ENCODE results near the gene ATP5ME. TPM values are rescaled to one million over a fixed set of nuclear protein-coding genes. Genes with fewer than 3 reads are reported as not detected.

Gene ATP5ME
- total RNA-seq, 2 donors from 2014 or later: 416 to 553 TPM

DNA sequence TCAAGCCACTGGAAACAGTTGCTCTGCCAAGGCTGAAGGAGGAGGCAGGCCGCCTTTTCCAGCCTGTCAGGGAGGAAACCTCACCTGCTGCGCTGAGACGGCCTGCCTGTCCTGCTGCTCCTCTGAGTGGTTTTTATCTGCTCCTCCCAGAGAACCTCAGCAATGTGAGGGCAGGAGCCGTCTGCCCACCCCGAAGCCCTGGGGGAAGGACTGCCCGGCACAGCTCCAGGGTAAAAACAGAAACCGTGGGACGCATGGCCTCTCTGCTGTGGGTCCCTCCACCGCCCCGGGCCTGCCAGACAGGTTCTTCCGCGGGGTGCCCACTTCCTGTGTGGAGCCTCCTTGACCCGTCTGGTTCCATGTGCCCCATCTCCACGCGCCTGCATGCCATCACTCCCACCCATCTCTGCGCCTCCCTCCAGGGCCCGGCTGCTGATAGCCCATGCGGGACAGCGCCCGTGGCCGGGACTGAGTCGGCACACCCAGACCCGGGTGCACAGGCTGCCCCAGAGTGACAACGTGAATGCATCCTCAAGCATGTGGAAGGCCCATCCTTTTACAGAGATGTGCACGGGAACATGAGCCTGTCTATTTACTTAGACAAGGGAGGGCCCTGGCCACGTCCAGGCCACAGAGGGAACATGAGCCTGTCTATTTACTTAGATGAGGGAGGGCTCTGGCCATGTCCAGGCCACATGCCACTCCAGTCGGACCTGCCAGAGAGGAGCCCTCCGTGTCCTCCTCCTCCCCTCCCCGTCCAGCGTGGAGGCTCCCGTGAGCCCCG is 18.9 kb upstream of the ATP5ME start:
- TF ChIP-seq, protein P1, sequence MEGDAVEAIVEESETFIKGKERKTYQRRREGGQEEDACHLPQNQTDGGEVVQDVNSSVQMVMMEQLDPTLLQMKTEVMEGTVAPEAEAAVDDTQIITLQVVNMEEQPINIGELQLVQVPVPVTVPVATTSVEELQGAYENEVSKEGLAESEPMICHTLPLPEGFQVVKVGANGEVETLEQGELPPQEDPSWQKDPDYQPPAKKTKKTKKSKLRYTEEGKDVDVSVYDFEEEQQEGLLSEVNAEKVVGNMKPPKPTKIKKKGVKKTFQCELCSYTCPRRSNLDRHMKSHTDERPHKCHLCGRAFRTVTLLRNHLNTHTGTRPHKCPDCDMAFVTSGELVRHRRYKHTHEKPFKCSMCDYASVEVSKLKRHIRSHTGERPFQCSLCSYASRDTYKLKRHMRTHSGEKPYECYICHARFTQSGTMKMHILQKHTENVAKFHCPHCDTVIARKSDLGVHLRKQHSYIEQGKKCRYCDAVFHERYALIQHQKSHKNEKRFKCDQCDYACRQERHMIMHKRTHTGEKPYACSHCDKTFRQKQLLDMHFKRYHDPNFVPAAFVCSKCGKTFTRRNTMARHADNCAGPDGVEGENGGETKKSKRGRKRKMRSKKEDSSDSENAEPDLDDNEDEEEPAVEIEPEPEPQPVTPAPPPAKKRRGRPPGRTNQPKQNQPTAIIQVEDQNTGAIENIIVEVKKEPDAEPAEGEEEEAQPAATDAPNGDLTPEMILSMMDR (IDR thresholded peaks at IDR 0.05): no peak
- intact Hi-C loops (cut with DNase I): no loop called here
- Histone ChIP-seq H3K4me3 (no peak overlapping the region), H3K4me1 (peaks cover 8% of the 10 kb centered on the region), H3K27me3 (no peaks in the 10 kb centered on the region), H3K9ac (ENCODE audit: low read depth in 2 of 2, low read length in 2 of 2) (no peak overlapping the region), H3K27ac (no peak overlapping the region), H3K36me3 (no peaks in the 10 kb centered on the region), H3K9me3 (no peaks in the 10 kb centered on the region)
- no peak for DNase-seq

DNA sequence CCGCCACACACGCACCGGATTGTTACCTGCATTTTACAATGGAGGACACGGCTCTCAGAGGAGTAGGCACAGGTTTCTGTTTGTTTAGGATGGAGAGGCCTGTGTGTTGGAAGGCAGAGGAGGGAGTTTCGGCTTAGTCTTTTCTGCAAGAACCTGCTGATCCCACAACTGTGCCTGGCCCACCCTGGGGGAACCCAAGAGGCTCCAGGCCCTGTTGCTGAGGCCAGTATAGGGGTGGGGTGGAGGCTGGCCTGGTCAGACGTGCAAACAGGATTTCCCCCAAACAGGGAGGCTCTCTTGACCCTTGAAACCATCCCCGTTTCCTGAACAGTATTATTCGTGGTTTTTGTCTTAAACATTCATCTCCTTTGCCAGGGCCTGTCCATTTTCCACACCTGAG is 15.6 kb upstream of the ATP5ME start:
- intact Hi-C loops (cut with DNase I): no loop called here
- Histone ChIP-seq H3K27me3 (no peaks in the 10 kb centered on the region), H3K9me3 (no peaks in the 10 kb centered on the region), H3K4me1 (peaks cover 19% of the 10 kb centered on the region), H3K36me3 (no peaks in the 10 kb centered on the region), H3K9ac (ENCODE audit: low read depth in 2 of 2, low read length in 2 of 2) (peak overlapping the region; percentile 75 to 82), H3K4me3 (peak overlapping the region; percentile 41), H3K27ac (peak overlapping the region; percentile 74)
- no peak for DNase-seq
- TF ChIP-seq, protein P1 (IDR thresholded peaks at IDR 0.05): no peak

DNA sequence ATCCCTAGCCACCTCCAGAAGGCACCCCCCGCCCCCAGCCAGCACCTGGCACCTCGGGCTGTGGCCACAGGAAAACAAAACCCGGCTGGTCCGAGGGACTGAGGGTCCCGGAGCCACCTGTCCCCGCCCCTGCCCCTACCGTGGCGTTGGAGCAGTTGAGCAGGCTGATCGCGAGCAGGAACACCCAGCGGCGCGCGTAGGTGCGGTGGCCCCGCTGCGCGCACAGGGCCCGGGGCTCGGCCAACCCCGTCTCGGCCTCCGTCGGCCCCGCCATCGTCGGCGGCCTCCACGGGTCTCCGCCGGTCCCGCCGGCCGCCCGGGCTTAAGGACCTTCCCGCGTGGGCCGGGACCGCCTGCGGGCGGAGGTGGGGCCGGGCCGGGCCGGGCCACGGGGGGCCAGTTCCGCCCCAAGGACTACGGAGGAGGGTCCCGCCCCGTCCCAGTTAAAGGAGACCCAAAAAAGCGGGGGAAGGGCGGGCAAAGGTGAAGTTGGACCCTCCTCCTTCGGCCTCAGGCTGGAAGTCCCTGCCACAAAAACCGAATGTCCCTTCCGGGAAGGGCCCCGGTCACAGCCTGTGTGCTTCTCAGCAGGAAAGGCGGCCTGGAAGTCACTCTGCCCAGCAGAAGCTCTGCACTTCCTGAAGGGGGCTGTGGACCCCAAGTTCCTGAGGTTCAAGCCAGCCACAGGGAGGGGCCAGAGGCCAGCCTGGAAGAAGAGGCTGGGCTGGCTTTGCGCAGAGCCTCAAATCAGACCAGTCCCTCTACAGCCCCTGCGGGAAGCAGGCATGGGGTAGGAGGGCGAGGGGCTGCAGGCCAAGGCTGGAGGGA is 15.0 kb upstream of the ATP5ME start, which contains the start of gene SLC49A3:
Gene SLC49A3, minus strand, starts transcription at position 298 of the 828 bp plus-strand sequence. Its CDS starts 24 bp downstream, at position 274.
- Histone ChIP-seq H3K9ac (ENCODE audit: low read depth in 2 of 2, low read length in 2 of 2) (peak within 1 kb of the TSS; percentile 75 to 82), H3K4me1 (peaks cover 19% of the 10 kb centered on the region), H3K27ac (peak within 1 kb of the TSS; percentile 74), H3K9me3 (no peaks in the 10 kb centered on the region), H3K27me3 (no peaks in the 10 kb centered on the region), H3K4me3 (peak within 1 kb of the TSS; percentile 41), H3K36me3 (no peaks in the 10 kb centered on the region)
- DNase-seq: no peak
- intact Hi-C loops (cut with DNase I): no loop called here
- TF ChIP-seq, protein P1 (IDR thresholded peaks at IDR 0.05): no peak

DNA sequence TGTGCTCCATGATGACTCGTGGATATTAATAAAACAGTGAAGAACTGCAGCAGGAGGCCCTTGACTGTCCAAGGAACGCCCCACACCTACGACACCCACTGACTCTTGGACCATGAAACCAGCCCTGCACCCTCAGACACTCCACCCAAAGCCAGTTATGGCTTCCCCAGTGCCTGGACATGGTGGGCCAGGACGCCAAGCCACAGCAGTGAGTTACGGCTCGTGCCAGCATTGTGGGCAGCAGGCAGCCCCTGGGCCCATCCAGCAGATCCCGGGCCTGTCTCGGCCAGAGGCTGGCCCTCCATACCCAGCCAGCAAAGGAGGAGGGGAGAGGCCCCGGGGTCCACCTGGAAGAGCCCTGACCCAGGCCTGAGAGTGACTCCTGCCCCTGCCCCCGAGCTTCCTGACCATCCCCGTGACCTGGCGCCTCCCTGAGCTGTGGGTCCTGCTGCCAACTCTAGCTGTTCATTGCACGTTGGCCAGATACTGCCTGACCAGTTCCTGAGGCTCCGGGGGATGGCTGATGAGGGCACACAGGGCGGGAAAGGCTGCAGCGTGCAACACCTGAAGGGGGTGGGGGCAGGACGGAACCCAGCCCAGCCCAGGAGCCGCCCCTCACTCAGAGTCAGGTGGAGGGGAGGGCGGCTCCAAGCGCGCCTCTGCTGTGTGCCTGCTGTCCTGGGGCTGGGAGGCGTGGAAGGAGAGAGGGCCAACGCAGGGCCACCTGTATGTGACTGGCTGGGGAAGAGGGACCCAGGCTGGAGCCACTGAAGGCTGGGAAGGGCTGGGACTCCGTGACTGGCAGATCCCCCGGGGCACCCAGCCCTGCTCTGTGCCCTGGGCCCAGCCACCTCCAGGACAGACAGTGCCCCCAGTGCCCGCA is 14.1 kb upstream of the ATP5ME start:
- TF ChIP-seq, protein P1 (IDR thresholded peaks at IDR 0.05): no peak
- peak overlapping the region; percentile 41 for H3K4me3 ChIP-seq
- intact Hi-C loops (cut with DNase I): no loop called here
- peaks cover 19% of the 10 kb centered on the region for H3K4me1 ChIP-seq
- no peaks in the 10 kb centered on the region for H3K9me3 ChIP-seq
- no peaks in the 10 kb centered on the region for H3K27me3 ChIP-seq
- DNase-seq: no peak
- no peaks in the 10 kb centered on the region for H3K36me3 ChIP-seq
- H3K27ac ChIP-seq: peak overlapping the region; percentile 74
- peak overlapping the region; percentile 75 to 82 for H3K9ac ChIP-seq (ENCODE audit: low read depth in 2 of 2, low read length in 2 of 2)

All from colonic mucosa (tissue), 4 donors.